ENCODE results near the gene NPVF. TPM values are rescaled to one million over a fixed set of nuclear protein-coding genes. Genes with fewer than 3 reads are reported as not detected.

Gene NPVF
- total RNA-seq, 2 experiments from 2014 or later, result not detected

DNA sequence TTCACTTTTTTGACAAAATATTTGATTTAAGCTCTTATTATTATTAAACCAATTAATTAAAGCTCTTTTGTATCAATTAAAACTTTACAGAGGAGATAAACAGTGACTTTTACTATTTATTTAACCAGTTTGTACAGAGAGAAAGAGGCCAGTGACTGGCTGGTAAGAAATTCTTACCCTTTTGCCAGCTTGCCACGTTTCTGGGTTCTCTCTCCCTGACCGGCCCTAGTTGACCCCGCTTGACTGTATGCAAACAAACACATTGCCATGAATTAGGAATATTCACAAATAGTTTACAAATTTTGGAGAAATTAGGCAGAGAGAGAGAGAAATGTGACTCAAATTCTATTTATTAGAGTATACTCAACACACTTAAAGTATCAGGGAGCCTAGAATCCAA is 36.2 kb downstream of the NPVF start:
- Mint-ChIP-seq H3K27ac (no peak overlapping the region), H3K4me1 (ENCODE audit: low read depth) (no peaks in the 10 kb centered on the region), H3K9me3 (no peaks in the 10 kb centered on the region), H3K4me3 (no peak overlapping the region), H3K27me3 (no peaks in the 10 kb centered on the region), H3K36me3 (ENCODE audit: low read depth) (no peaks in the 10 kb centered on the region)
- CTCF ChIA-PET, result interaction anchor here (1.2 to 4.1 kb wide), 3 partner anchors 12 to 371 kb away, joined by 3 to 19 read pairs (median 10); a partner anchor contains a TSS
- ATAC-seq (no peak), DNase-seq (no peak)
- TF ChIP-seq CTCF (IDR thresholded peaks at IDR 0.05), result no peak
- POLR2A ChIA-PET, result no interaction called here
- intact Hi-C loops (cut with micrococcal nuclease), result no loop called here

DNA sequence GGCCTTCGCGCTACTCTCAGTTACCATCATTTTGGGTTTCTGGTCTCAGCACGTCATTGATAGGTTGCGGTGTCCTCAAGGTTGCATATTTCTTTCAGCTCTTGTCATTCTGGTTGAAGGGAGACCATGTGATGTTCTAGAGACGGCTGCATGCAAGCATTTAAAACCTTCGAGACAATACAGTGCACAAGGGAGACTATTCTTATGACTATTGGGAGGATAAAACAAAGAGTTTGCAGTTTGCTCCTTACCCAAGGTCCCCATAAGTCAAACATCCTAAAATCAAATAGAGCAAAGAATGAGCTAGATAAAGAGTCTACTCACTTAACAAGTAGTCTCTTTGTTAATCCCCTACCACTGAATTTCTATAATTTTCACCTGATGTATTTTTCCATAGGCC is 39.1 kb downstream of the NPVF start:
- Mint-ChIP-seq H3K27me3 (no peaks in the 10 kb centered on the region), H3K9me3 (no peaks in the 10 kb centered on the region), H3K4me1 (ENCODE audit: low read depth) (no peaks in the 10 kb centered on the region), H3K36me3 (ENCODE audit: low read depth) (no peaks in the 10 kb centered on the region), H3K4me3 (no peak overlapping the region), H3K27ac (no peak overlapping the region)
- no peak for TF ChIP-seq CTCF (IDR thresholded peaks at IDR 0.05)
- POLR2A ChIA-PET, result no interaction called here
- CTCF ChIA-PET, result no interaction called here
- ATAC-seq, result no peak
- intact Hi-C loops (cut with micrococcal nuclease), result no loop called here
- DNase-seq, result no peak

GRCh38 chr7:25187932-25188331 is 40.4 kb downstream of the NPVF start:
- DNase-seq, result no peak

DNA sequence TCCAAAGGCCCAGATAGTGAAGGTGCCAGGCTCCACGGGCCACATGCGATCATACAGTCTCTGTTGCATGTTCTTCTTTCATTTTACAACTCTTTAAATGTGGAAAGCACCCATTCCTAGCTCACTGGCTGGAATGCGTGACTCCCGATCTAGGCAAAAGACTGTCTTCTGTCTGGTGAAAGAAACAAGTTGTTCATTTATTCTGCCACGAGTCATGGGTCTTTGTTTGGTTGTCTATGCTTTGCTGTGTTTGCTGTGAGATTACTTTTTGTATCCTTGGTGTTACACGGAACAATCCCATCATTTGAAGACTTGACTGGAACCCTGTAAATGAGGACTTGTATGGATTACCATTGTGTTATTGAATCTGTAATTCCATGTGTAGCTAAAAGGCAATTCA is 41.9 kb downstream of the NPVF start:
- ATAC-seq (no peak), DNase-seq (no peak)
- H3K4me3 Mint-ChIP-seq, result no peak overlapping the region
- H3K27me3 Mint-ChIP-seq, result no peaks in the 10 kb centered on the region
- no peaks in the 10 kb centered on the region for H3K36me3 Mint-ChIP-seq (ENCODE audit: low read depth)
- no peaks in the 10 kb centered on the region for H3K9me3 Mint-ChIP-seq
- no peak overlapping the region for H3K27ac Mint-ChIP-seq
- ChIA-PET POLR2A (no interaction called here), CTCF (interaction anchor here (0.6 to 1.6 kb wide), 4 partner anchors 31 to 620 kb away, joined by 3 to 8 read pairs (median 4); partner anchors contain the start of gene CYCS)
- intact Hi-C loops (cut with micrococcal nuclease), result no loop called here
- TF ChIP-seq CTCF (IDR thresholded peaks at IDR 0.05), result no peak
- H3K4me1 Mint-ChIP-seq (ENCODE audit: low read depth), result no peaks in the 10 kb centered on the region

More at GRCh38 chr7:25187932-25188331, 40.4 kb downstream of the NPVF start:
- POLR2A ChIA-PET, result no interaction called here
- Mint-ChIP-seq H3K4me1 (ENCODE audit: low read depth) (no peaks in the 10 kb centered on the region), H3K36me3 (ENCODE audit: low read depth) (no peaks in the 10 kb centered on the region), H3K27me3 (no peaks in the 10 kb centered on the region), H3K4me3 (no peak overlapping the region), H3K27ac (no peak overlapping the region), H3K9me3 (no peaks in the 10 kb centered on the region)
- CTCF ChIA-PET, result no interaction called here
- no peak for TF ChIP-seq CTCF (IDR thresholded peaks at IDR 0.05)
- intact Hi-C loops (cut with micrococcal nuclease), result no loop called here
- ATAC-seq, result no peak

GRCh38 chr7:25181532-25181931 is 46.8 kb downstream of the NPVF start:
- no peak overlapping the region for H3K27ac Mint-ChIP-seq
- H3K27me3 Mint-ChIP-seq, result no peaks in the 10 kb centered on the region
- peaks cover 14% of the 10 kb centered on the region for H3K4me1 Mint-ChIP-seq (ENCODE audit: low read depth)
- CTCF ChIA-PET, result no interaction called here
- POLR2A ChIA-PET, result no interaction called here
- no peak for TF ChIP-seq CTCF (IDR thresholded peaks at IDR 0.05)
- peak overlapping the region; percentile 80 for H3K4me3 Mint-ChIP-seq
- intact Hi-C loops (cut with micrococcal nuclease), result no loop called here
- DNase-seq, result no peak
- ATAC-seq, result no peak
- peaks cover 2% of the 10 kb centered on the region for H3K36me3 Mint-ChIP-seq (ENCODE audit: low read depth)
- H3K9me3 Mint-ChIP-seq, result no peaks in the 10 kb centered on the region

Data from activated CD8-positive, alpha-beta T cell treated with anti-CD3 and anti-CD28 coated beads for 36 hours (primary cell).